ENCODE results near the gene TMEM106B. TPM values are rescaled to one million over a fixed set of nuclear protein-coding genes. Genes with fewer than 3 reads are reported as not detected.
A peak's percentile ranks its signal among the peaks of the same experiment; 100 is the strongest.

The TMEM106B gene
- total and polyA plus RNA-seq, 10 of the 15 experiments (the other 5 are each of a cell fraction or from before 2014, with no cell fraction given): 3.7 to 21.2 (median 12.3) TPM

DNA sequence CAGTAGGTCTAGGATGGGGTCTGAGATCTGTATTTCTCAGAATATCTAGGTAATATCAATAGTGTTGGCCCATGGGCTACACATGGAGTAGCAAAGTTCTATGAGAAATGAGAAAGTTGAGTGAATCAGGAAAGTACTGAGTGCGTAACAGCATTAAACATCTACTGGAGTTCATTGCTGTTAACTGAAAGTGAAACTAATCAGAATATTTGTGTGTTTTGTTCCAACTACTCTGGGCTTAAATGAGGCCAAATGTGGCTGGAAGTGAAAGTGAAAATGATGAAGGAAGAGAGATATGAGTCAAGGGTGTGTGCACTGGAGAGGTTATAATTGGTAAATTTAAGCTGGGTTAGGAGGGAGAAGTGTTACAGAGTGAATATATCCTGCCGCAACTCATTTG lies 46.5 kb downstream of the TMEM106B start (continued):
- peak; percentile 89 for TF ChIP-seq EED (IDR thresholded peaks at IDR 0.05; ENCODE audit: low read depth)

DNA sequence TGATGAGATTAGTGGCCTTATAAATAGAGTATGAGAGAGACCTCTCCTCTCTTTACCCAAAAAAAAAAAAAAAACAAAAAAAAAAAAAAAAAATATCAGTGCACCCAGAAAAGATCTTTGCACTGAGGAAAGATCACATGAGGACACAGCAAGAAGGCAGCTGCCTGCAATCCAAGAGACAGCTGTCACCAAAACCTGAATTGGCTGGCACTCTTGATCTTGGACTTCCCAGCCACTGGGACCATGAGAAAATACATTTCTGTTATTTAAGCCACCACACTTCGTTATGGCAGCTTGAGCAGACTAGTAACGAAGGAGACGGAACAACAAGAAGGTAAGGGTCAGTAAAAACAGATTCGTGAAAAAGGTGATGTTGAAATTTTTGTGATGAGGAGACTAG lies 47.0 kb downstream of the TMEM106B start:
- H3K27me3 ChIP-seq (replicated peaks in 1 of 2; ENCODE audit: control insufficient read depth in 2 of 2, insufficient read depth in 2 of 2, low read length in 1 of 2): no peaks in the 10 kb centered on the region; a peak in 1 of 4 replicates
- H3K36me3 ChIP-seq (ENCODE audit: control insufficient read depth in 2 of 2, insufficient read depth in 2 of 2, low read length in 1 of 2): no peaks in the 10 kb centered on the region
- no peaks in the 10 kb centered on the region for H3K79me2 ChIP-seq (ENCODE audit: control insufficient read depth, insufficient read depth, low read length)
- 73% methylated on average over 4 of the region's 4 CpGs for WGBS (ENCODE audit: insufficient coverage, insufficient replicate concordance, low lambda C conversion rate, missing lambda C conversion rate)
- in situ Hi-C loops (cut with MboI): no loop called here
- ChIA-PET POLR2A (interaction anchor here (0.6 to 1.3 kb wide), 2 partner anchors 43 to 47 kb away, joined by 6 to 11 read pairs; partner anchors contain the start of gene TMEM106B), RAD21 (ENCODE audit: unreplicated experiment) (no interaction called here), SMC1A (ENCODE audit: uncharacterized antibody, unreplicated experiment) (interaction anchor here (1.1 to 2.2 kb wide), 2 partner anchors 47 to 49 kb away, joined by 3 to 10 read pairs; partner anchors contain the start of gene TMEM106B), CTCF (interaction anchor here (1.3 kb wide), 1 partner anchor 65 kb away, joined by 4 read pairs; no protein-coding TSS in a partner anchor)
- ATAC-seq: no peak
- BruUV-seq (replicated peaks): no TSS peak
- intact Hi-C loops (cut with micrococcal nuclease; ENCODE audit: unreplicated experiment): no loop called here
- no peak overlapping the region for H2AFZ ChIP-seq (ENCODE audit: control insufficient read depth, low read depth, low read length)
- no peaks in the 10 kb centered on the region for H3K9me3 ChIP-seq (replicated peaks; ENCODE audit: control insufficient read depth, insufficient read depth, low read length)
- H3K27ac ChIP-seq (ENCODE audit: control insufficient read depth, insufficient read depth): no peak overlapping the region
- peak overlapping the region; percentile 39; the same call in 1 of the 2 replicates for H3K4me2 ChIP-seq (ENCODE audit: control insufficient read depth, insufficient read depth)
- H3K9ac ChIP-seq (ENCODE audit: control insufficient read depth, insufficient read depth, low read length): no peak overlapping the region
- no peak overlapping the region for H3K4me3 ChIP-seq
- TF ChIP-seq NFYA (IDR thresholded peaks at IDR 0.05; ENCODE audit: borderline replicate concordance, low read depth, low read length) (no peak), ZNF384 (IDR thresholded peaks at IDR 0.05; ENCODE audit: borderline replicate concordance, low read depth, low read length) (0 out of 2 replicates have a peak, but pooled peaks have one; percentile 0)
- H3K4me1 ChIP-seq (ENCODE audit: control insufficient read depth, insufficient read depth, low read length): peaks cover 10% of the 10 kb centered on the region
- FAIRE-seq: no peak
- H4K20me1 ChIP-seq (ENCODE audit: control insufficient read depth, insufficient read depth): no peaks in the 10 kb centered on the region
- DNase-seq (ENCODE audit: low read depth, low spot score): no peak

DNA sequence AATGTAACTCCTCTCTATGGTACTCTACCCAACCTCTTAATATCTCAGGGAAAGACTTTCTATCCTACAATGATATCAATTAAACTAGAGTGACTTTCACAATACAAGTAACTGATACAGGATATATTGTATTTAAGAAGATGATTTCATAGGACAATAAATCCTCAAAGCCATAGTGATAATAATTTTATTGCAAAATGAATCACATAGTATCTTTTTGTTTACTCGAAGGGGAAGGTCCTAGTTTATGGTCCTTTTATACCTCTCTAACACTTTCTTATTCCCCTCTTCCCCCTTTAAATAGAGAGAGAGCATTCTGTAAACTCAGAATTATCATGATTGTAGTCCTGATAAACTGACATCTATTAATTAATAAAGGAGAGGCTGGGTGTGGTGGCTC lies 56.4 kb downstream of the TMEM106B start:
- Histone ChIP-seq H3K4me1 (ENCODE audit: control insufficient read depth, insufficient read depth, low read length) (no peaks in the 10 kb centered on the region), H3K79me2 (ENCODE audit: control insufficient read depth, insufficient read depth, low read length) (no peaks in the 10 kb centered on the region), H2AFZ (ENCODE audit: control insufficient read depth, low read depth, low read length) (no peak overlapping the region), H3K4me3 (no peak overlapping the region), H3K36me3 (ENCODE audit: control insufficient read depth in 2 of 2, insufficient read depth in 2 of 2, low read length in 1 of 2) (no peaks in the 10 kb centered on the region), H3K9ac (ENCODE audit: control insufficient read depth, insufficient read depth, low read length) (no peak overlapping the region), H3K27ac (ENCODE audit: control insufficient read depth, insufficient read depth) (no peak overlapping the region), H3K9me3 (replicated peaks; ENCODE audit: control insufficient read depth, insufficient read depth, low read length) (no peaks in the 10 kb centered on the region), H3K4me2 (ENCODE audit: control insufficient read depth, insufficient read depth) (no peak overlapping the region), H3K27me3 (replicated peaks in 1 of 2; ENCODE audit: control insufficient read depth in 2 of 2, insufficient read depth in 2 of 2, low read length in 1 of 2) (no peaks in the 10 kb centered on the region), H4K20me1 (ENCODE audit: control insufficient read depth, insufficient read depth) (no peaks in the 10 kb centered on the region)
- ChIA-PET POLR2A (no interaction called here), RAD21 (ENCODE audit: unreplicated experiment) (no interaction called here), CTCF (no interaction called here), SMC1A (ENCODE audit: uncharacterized antibody, unreplicated experiment) (interaction anchor here (1.0 kb wide), 1 partner anchor 57 kb away, joined by 4 read pairs; the partner anchor contains the start of gene TMEM106B)
- no TSS peak for BruUV-seq (replicated peaks)
- 6% methylated on average over 1 of the region's 1 CpG for WGBS (ENCODE audit: insufficient coverage, insufficient replicate concordance, low lambda C conversion rate, missing lambda C conversion rate)
- in situ Hi-C loops (cut with MboI) (no loop called here), intact Hi-C loops (cut with micrococcal nuclease; ENCODE audit: unreplicated experiment) (no loop called here)
- ATAC-seq (no peak), DNase-seq (ENCODE audit: low read depth, low spot score) (no peak), FAIRE-seq (no peak)
- TF ChIP-seq, protein P1, sequence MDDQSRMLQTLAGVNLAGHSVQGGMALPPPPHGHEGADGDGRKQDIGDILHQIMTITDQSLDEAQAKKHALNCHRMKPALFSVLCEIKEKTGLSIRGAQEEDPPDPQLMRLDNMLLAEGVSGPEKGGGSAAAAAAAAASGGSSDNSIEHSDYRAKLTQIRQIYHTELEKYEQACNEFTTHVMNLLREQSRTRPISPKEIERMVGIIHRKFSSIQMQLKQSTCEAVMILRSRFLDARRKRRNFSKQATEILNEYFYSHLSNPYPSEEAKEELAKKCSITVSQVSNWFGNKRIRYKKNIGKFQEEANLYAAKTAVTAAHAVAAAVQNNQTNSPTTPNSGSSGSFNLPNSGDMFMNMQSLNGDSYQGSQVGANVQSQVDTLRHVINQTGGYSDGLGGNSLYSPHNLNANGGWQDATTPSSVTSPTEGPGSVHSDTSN (IDR thresholded peaks at IDR 0.05; ENCODE audit: insufficient replicate concordance, low read depth, low read length): no peak
- TF ChIP-seq STAT3 (IDR thresholded peaks at IDR 0.05; ENCODE audit: low read depth, low read length) (no peak), EGR1 (IDR thresholded peaks at IDR 0.05; ENCODE audit: borderline replicate concordance in 1 of 2, low read depth in 2 of 2, low read length in 2 of 2) (no peak), SREBF1 (IDR thresholded peaks at IDR 0.05; ENCODE audit: low read length) (no peak)
- TF ChIP-seq, protein P2, sequence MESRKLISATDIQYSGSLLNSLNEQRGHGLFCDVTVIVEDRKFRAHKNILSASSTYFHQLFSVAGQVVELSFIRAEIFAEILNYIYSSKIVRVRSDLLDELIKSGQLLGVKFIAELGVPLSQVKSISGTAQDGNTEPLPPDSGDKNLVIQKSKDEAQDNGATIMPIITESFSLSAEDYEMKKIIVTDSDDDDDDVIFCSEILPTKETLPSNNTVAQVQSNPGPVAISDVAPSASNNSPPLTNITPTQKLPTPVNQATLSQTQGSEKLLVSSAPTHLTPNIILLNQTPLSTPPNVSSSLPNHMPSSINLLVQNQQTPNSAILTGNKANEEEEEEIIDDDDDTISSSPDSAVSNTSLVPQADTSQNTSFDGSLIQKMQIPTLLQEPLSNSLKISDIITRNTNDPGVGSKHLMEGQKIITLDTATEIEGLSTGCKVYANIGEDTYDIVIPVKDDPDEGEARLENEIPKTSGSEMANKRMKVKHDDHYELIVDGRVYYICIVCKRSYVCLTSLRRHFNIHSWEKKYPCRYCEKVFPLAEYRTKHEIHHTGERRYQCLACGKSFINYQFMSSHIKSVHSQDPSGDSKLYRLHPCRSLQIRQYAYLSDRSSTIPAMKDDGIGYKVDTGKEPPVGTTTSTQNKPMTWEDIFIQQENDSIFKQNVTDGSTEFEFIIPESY (IDR thresholded peaks at IDR 0.05): no peak
